H1 (cell line): ENCODE results near the gene SLC4A1. TPM values are rescaled to one million over a fixed set of nuclear protein-coding genes. Genes with fewer than 3 reads are reported as not detected.

Experiments
- ATF2 ChIP-seq: IDR thresholded peaks from 2 replicates; pipeline ENCODE4 v1.6.1; 2012; ENCODE audit warnings: low read length, inconsistent platforms
- BACH1 ChIP-seq: IDR thresholded peaks from 2 replicates; pipeline ENCODE4 v1.6.1; 2012; ENCODE audit warnings: low read length, improper control_type of control experiment
- BCL11A ChIP-seq, 2 experiments: IDR thresholded peaks; one replicate each; pipeline ENCODE4 v1.6.1; 2011; ENCODE audit warnings: low read depth in 2 of 2, low read length in 2 of 2, mild to moderate bottlenecking in 2 of 2
- BRCA1 ChIP-seq: IDR thresholded peaks from 2 replicates; pipeline ENCODE4 v1.6.1; 2012; ENCODE audit warnings: low read depth, low read length, improper control_type of control experiment
- CHD1 ChIP-seq: IDR thresholded peaks from 2 replicates; pipeline ENCODE4 v1.6.1; 2012; ENCODE audit warnings: low read depth, low read length, improper control_type of control experiment
- EGR1 ChIP-seq: IDR thresholded peaks from 2 replicates; pipeline ENCODE4 v1.6.1; 2011; ENCODE audit warnings: low read depth, low read length, borderline replicate concordance
- EZH2 ChIP-seq: fragments of 200-600 bp; sonication (generic); IDR thresholded peaks from 2 replicates; pipeline ENCODE4 v1.7.1; 2012; ENCODE audit warnings: low read depth, mild to moderate bottlenecking, moderate library complexity, low read length, inconsistent platforms; ENCODE audit not compliant: severe bottlenecking
- FOSL1 ChIP-seq: IDR thresholded peaks from 2 replicates; pipeline ENCODE4 v1.6.1; 2011; ENCODE audit warnings: mild to moderate bottlenecking, low read depth, low read length, moderate library complexity; ENCODE audit not compliant: insufficient read depth
- GABPA ChIP-seq: IDR thresholded peaks from 2 replicates; pipeline ENCODE4 v1.6.1; 2011; ENCODE audit warnings: mild to moderate bottlenecking, low read length, moderate library complexity, borderline replicate concordance; ENCODE audit not compliant: insufficient read depth
- JUND ChIP-seq: IDR thresholded peaks from 2 replicates; pipeline ENCODE4 v1.6.1; 2011; ENCODE audit warnings: mild to moderate bottlenecking, improper control_type of control experiment, low read length
- KDM4A ChIP-seq: IDR thresholded peaks from one replicate; pipeline ENCODE4 v1.7.1; 2012; ENCODE audit warnings: low read depth, mild to moderate bottlenecking, moderate library complexity, low read length, inconsistent platforms; ENCODE audit not compliant: severe bottlenecking
- MAFK ChIP-seq: IDR thresholded peaks from 2 replicates; pipeline ENCODE4 v1.6.1; 2012; ENCODE audit warnings: low read depth, mild to moderate bottlenecking, improper control_type of control experiment, low read length
- NRF1 ChIP-seq: IDR thresholded peaks from 2 replicates; pipeline ENCODE4 v1.6.1; 2011; ENCODE audit warnings: mild to moderate bottlenecking, low read depth, low read length, improper control_type of control experiment
- RNF2 ChIP-seq: fragments of 200-900, 300-1000 bp; sonication (generic); IDR thresholded peaks from 2 replicates; pipeline ENCODE4 v1.7.1; 2016; ENCODE audit warnings: borderline replicate concordance, low read depth, mild to moderate bottlenecking, antibody characterized with exemption, low read length; ENCODE audit not compliant: poor library complexity, severe bottlenecking; ENCODE audit errors: missing control alignments
- RXRA ChIP-seq: IDR thresholded peaks from 2 replicates; pipeline ENCODE4 v1.6.1; 2011; ENCODE audit warnings: low read depth, mild to moderate bottlenecking, low read length, moderate library complexity; ENCODE audit not compliant: insufficient read depth
- SIN3A ChIP-seq, 2 experiments: IDR thresholded peaks in 1 of 2; conservative IDR thresholded peaks in 1 of 2; 2 replicates each; pipeline ENCODE4 v1.6.1; 2011 to 2012; ENCODE audit warnings: low read length in 2 of 2, improper control_type of control experiment in 1 of 2, low read depth in 1 of 2, mild to moderate bottlenecking in 1 of 2
- SP4 ChIP-seq: IDR thresholded peaks from 2 replicates; pipeline ENCODE4 v1.6.1; 2012; ENCODE audit warnings: low read length, inconsistent platforms
- SRF ChIP-seq: IDR thresholded peaks from 2 replicates; pipeline ENCODE4 v1.6.1; 2011; ENCODE audit warnings: mild to moderate bottlenecking, low read depth, low read length, moderate library complexity
- SUZ12 ChIP-seq: fragments of 200-600 bp; sonication (generic); IDR thresholded peaks from 2 replicates; pipeline ENCODE4 v1.6.1; 2012; ENCODE audit warnings: mild to moderate bottlenecking, inconsistent platforms, low read length, moderate library complexity, mixed read lengths
- TBP ChIP-seq: IDR thresholded peaks from 2 replicates; pipeline ENCODE4 v1.6.1; 2011; ENCODE audit warnings: low read depth, low read length, improper control_type of control experiment
- TEAD4 ChIP-seq: IDR thresholded peaks from 2 replicates; pipeline ENCODE4 v1.6.1; 2012; ENCODE audit warnings: low read depth, low read length, inconsistent platforms, mixed read lengths
- ZNF274 ChIP-seq: IDR thresholded peaks from 2 replicates; pipeline ENCODE4 v1.7.0; 2012; ENCODE audit warnings: low read length, borderline replicate concordance; ENCODE audit errors: extremely low read depth
- polyA plus RNA-seq, 7 experiments: library from polyadenylated mRNA; depleted of rRNA in 3 of 7; stranded (reverse) in 5 of 7; unstranded in 2 of 7; fragments of >200 nt in 5 of 7; fragments of 200-250 nt in 2 of 7; gene quantifications; 1 replicate in 5 of 7; 2 replicates in 1 of 7; 4 replicates in 1 of 7; pipeline versions ENCODE4 v1.2.1 to v1.2.3, GENCODE V29; 2011 to 2013; ENCODE audit warnings: missing spikeins in 2 of 7, mixed read lengths in 2 of 7
- total RNA-seq: library from RNA; stranded (reverse); fragmentation: NEBNext Ultra II Directional; extraction: Animal tissue kit (Norgen Biotek cat#: 25700); gene quantifications from 2 replicates; pipeline ENCODE4 v1.2.1, GENCODE V29; 2021

SLC4A1 gene
- total and polyA plus RNA-seq, 2 of the 8 experiments (the other 6 are each of a cell fraction or from before 2014, with no cell fraction given) = 0.08 TPM; not detected in 1

GRCh38 chr17:44210342-44211192 lies 57.4 kb downstream of the SLC4A1 start (continued):
- TF ChIP-seq ATF2 (no peak), SRF (no peak), EGR1 (peak; percentile 88), TBP (peak; percentile 58), RXRA (no peak), TEAD4 (0 out of 2 replicates have a peak, but pooled peaks have one; percentile 3), EZH2 (no peak), FOSL1 (no peak), BACH1 (no peak), SP4 (peak; percentile 87), CHD1 (no peak), KDM4A (no peak), MAFK (no peak), BCL11A (IDR thresholded peaks at IDR 0.05; ENCODE audit: low read depth in 2 of 2, low read length in 2 of 2) (peak in 1 of 2 experiments; percentile 9), SIN3A (conservative IDR thresholded peaks at IDR 0.05 in 1 of 2, IDR thresholded peaks at IDR 0.05 in 1 of 2; ENCODE audit: low read depth in 1 of 2, low read length in 2 of 2) (peak; percentile 89 to 94; a peak in 3 of 4 replicates), JUND (peak; percentile 58; the same call in 1 of the 2 replicates), RNF2 (no peak), GABPA (peak; percentile 83), ZNF274 (no peak), SUZ12 (no peak), BRCA1 (0 out of 2 replicates have a peak, but pooled peaks have one; percentile 32), NRF1 (no peak)
